GM23338 (cell line): Measurements from ENCODE around the gene MAPT. TPM values are rescaled to one million over a fixed set of nuclear protein-coding genes. Genes with fewer than 3 reads are reported as not detected.
"Not testable (repeated sequence)": the region's sequence is repeated elsewhere in the genome, so short reads cannot be mapped to it uniquely, and the experiment has no call there.

Source experiments
- ATAC-seq: fragments of 200-7000 bp; cut with Tn5 transposase; 3 replicates; pipeline ENCODE4 v1.9.1; 2020
- DNase-seq: peaks from one replicate; pipeline ENCODE4 v3.0.0-alpha.2; 2015; ENCODE audit warnings: low spot score
- H2AFZ ChIP-seq: fragments of 200-600 bp; sonication (generic); 2 replicates; pipeline ENCODE4 v1.8.0; 2016; ENCODE audit warnings: antibody characterized with exemption, mild to moderate bottlenecking, moderate library complexity
- H3F3A ChIP-seq: fragments of 200-600 bp; sonication (generic); replicated peaks from 2 replicates; pipeline ENCODE4 v1.8.0; 2017; ENCODE audit warnings: antibody characterized with exemption, mixed run types, low read depth
- H3K27ac ChIP-seq: fragments of 200-600 bp; sonication (generic); 2 replicates; pipeline ENCODE4 v1.6.1; 2016; ENCODE audit warnings: low read depth
- H3K27me3 ChIP-seq: fragments of 200-600 bp; sonication (generic); 2 replicates; pipeline ENCODE4 v1.8.0; 2016; ENCODE audit warnings: mild to moderate bottlenecking, mixed run types, moderate library complexity; ENCODE audit not compliant: insufficient read depth
- H3K36me3 ChIP-seq: fragments of 200-600 bp; sonication (generic); 2 replicates; pipeline ENCODE4 v1.8.0; 2016; ENCODE audit warnings: mild to moderate bottlenecking; ENCODE audit not compliant: insufficient read depth
- H3K4me1 ChIP-seq: fragments of 200-600 bp; sonication (generic); 2 replicates; pipeline ENCODE4 v1.8.0; 2016; ENCODE audit warnings: mild to moderate bottlenecking, moderate library complexity; ENCODE audit not compliant: insufficient read depth
- H3K4me2 ChIP-seq: fragments of 200-600 bp; sonication (generic); 2 replicates; pipeline ENCODE4 v1.7.1; 2017; ENCODE audit warnings: mixed run types
- H3K4me3 ChIP-seq: fragments of 200-600 bp; sonication (generic); 2 replicates; pipeline ENCODE4 v1.6.1; 2016; ENCODE audit warnings: mixed run types
- H3K79me2 ChIP-seq: fragments of 200-600 bp; sonication (generic); replicated peaks from 2 replicates; pipeline ENCODE4 v1.8.0; 2017; ENCODE audit warnings: mild to moderate bottlenecking; ENCODE audit not compliant: insufficient read depth
- H3K9me2 ChIP-seq: fragments of 200-600 bp; sonication (generic); 2 replicates; pipeline ENCODE4 v1.8.0; 2017; ENCODE audit not compliant: insufficient read depth
- H4K20me1 ChIP-seq: fragments of 200-600 bp; sonication (generic); replicated peaks from 2 replicates; pipeline ENCODE4 v1.8.0; 2017; ENCODE audit warnings: mild to moderate bottlenecking; ENCODE audit not compliant: insufficient read depth
- H3K27ac Mint-ChIP-seq: 2 replicates; pipeline ENCODE4 v1.8.0; 2020; ENCODE audit warnings: inconsistent platforms, mild to moderate bottlenecking, moderate library complexity, mixed read lengths
- H3K27me3 Mint-ChIP-seq: 3 replicates; pipeline ENCODE4 v1.8.0; 2022; ENCODE audit warnings: low read depth, mild to moderate bottlenecking, moderate library complexity, mixed read lengths, inconsistent platforms; ENCODE audit not compliant: insufficient read depth, poor library complexity
- H3K36me3 Mint-ChIP-seq: 3 replicates; pipeline ENCODE4 v1.8.0; 2021; ENCODE audit warnings: low read depth, mild to moderate bottlenecking, inconsistent platforms, moderate library complexity, mixed read lengths
- H3K4me1 Mint-ChIP-seq: 3 replicates; pipeline ENCODE4 v1.8.0; 2020; ENCODE audit warnings: mild to moderate bottlenecking, inconsistent platforms, mixed read lengths
- H3K4me3 Mint-ChIP-seq: 3 replicates; pipeline ENCODE4 v1.8.0; 2021; ENCODE audit warnings: moderate library complexity, mild to moderate bottlenecking, inconsistent platforms, mixed read lengths
- H3K9me3 Mint-ChIP-seq: 3 replicates; pipeline ENCODE4 v1.8.0; 2020; ENCODE audit warnings: moderate library complexity, mild to moderate bottlenecking, inconsistent platforms, mixed read lengths
- CREB1 ChIP-seq: fragments of 250-450 bp; sonication (Bioruptor Pico); IDR thresholded peaks from 2 replicates; pipeline ENCODE4 v1.5.0; 2020; ENCODE audit warnings: low read depth, mild to moderate bottlenecking, moderate library complexity
- EZH2 ChIP-seq: fragments of 200-600 bp; sonication (generic); IDR thresholded peaks from one replicate; pipeline ENCODE4 v1.8.0; 2017; ENCODE audit warnings: antibody characterized with exemption, mild to moderate bottlenecking, low read depth; ENCODE audit not compliant: unreplicated experiment
- EZH2phosphoT487 ChIP-seq: fragments of 200-600 bp; sonication (generic); IDR thresholded peaks from one replicate; pipeline ENCODE4 v1.8.1; 2018; ENCODE audit warnings: antibody characterized with exemption; ENCODE audit not compliant: unreplicated experiment
- JUNB ChIP-seq: IDR thresholded peaks from one replicate; pipeline ENCODE4 v1.6.1; 2016; ENCODE audit warnings: antibody characterized with exemption; ENCODE audit not compliant: unreplicated experiment
- NANOG ChIP-seq: IDR thresholded peaks from 2 replicates; pipeline ENCODE4 v1.6.1; 2016; ENCODE audit warnings: antibody characterized with exemption, borderline replicate concordance
- POLR2AphosphoS5 ChIP-seq: IDR thresholded peaks from 2 replicates; pipeline ENCODE4 v1.6.1; 2016; ENCODE audit warnings: antibody characterized with exemption, low read depth
- ZNF114 ChIP-seq: fragments of 250-450 bp; sonication (Bioruptor Pico); IDR thresholded peaks from 2 replicates; pipeline ENCODE4 v1.5.0; 2020; ENCODE audit warnings: mild to moderate bottlenecking, moderate library complexity
- ZNF331 ChIP-seq: fragments of 250-450 bp; sonication (Bioruptor Pico); IDR thresholded peaks from 2 replicates; pipeline ENCODE4 v1.5.0; 2020; ENCODE audit warnings: low read depth, mild to moderate bottlenecking, moderate library complexity
- polyA plus RNA-seq: library from polyadenylated mRNA; unstranded; fragments of >200 nt; fragmentation: Nextera tagmentation; extraction: Ambion mirVana; gene quantifications from 2 replicates; pipeline ENCODE4 v1.2.1, GENCODE V29; 2016
- total RNA-seq: library from RNA; depleted of rRNA; stranded (reverse); fragments of >200 nt; shearing (Covaris generic); gene quantifications from 2 replicates; pipeline ENCODE4 v1.2.3, GENCODE V29; 2014
- TF ChIP-seq, protein P1 (sequence below), 2 experiments: fragments of 200-600 bp in 1 of 2; sonication (generic) in 1 of 2; conservative IDR thresholded peaks; 2 replicates each; pipeline versions ENCODE4 v1.5.1 to v1.6.1; 2016 to 2017; ENCODE audit warnings: antibody characterized with exemption in 2 of 2, low read depth in 2 of 2, mild to moderate bottlenecking in 2 of 2, moderate library complexity in 1 of 2

Gene MAPT
- total and polyA plus RNA-seq, 2 experiments from 2014 or later = 1.1 to 2.1 TPM

GRCh38 chr17:46002973-46003316, 108.6 kb downstream of the MAPT start:
- Histone ChIP-seq H3K79me2 (no peaks in the 10 kb centered on the region), H3K27ac (no peak overlapping the region), H3K4me2 (no peak overlapping the region), H3K27me3 (no peaks in the 10 kb centered on the region), H2AFZ (no peak overlapping the region), H3K9me2 (no peaks in the 10 kb centered on the region), H3F3A (no peaks in the 10 kb centered on the region), H3K4me3 (no peak overlapping the region), H4K20me1 (no peaks in the 10 kb centered on the region), H3K36me3 (no peaks in the 10 kb centered on the region), H3K4me1 (no peaks in the 10 kb centered on the region)
- no peak overlapping the region for H3K27ac Mint-ChIP-seq
- no peak overlapping the region for H3K4me3 Mint-ChIP-seq
- TF ChIP-seq EZH2phosphoT487 (no peak), ZNF114 (no peak), JUNB (no peak), NANOG (no peak)
- peaks cover 13% of the 10 kb centered on the region for H3K27me3 Mint-ChIP-seq
- ATAC-seq (no peak), DNase-seq (no peak)
- no peaks in the 10 kb centered on the region for H3K4me1 Mint-ChIP-seq
- no peaks in the 10 kb centered on the region; the same call in 2 of the 3 replicates for H3K36me3 Mint-ChIP-seq
- peaks cover 3% of the 10 kb centered on the region; the same call in 2 of the 3 replicates for H3K9me3 Mint-ChIP-seq

DNA sequence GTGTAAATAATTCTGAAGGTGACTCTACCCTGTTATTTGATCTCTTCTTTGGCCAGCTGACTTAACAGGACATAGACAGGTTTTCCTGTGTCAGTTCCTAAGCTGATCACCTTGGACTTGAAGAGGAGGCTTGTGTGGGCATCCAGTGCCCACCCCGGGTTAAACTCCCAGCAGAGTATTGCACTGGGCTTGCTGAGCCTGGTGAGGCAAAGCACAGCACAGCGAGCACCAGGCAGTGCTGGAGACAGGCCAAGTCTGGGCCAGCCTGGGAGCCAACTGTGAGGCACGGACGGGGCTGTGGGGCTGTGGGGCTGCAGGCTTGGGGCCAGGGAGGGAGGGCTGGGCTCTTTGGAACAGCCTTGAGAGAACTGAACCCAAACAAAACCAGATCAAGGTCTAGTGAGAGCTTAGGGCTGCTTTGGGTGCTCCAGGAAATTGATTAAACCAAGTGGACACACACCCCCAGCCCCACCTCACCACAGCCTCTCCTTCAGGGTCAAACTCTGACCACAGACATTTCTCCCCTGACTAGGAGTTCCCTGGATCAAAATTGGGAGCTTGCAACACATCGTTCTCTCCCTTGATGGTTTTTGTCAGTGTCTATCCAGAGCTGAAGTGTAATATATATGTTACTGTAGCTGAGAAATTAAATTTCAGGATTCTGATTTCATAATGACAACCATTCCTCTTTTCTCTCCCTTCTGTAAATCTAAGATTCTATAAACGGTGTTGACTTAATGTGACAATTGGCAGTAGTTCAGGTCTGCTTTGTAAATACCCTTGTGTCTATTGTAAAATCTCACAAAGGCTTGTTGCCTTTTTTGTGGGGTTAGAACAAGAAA, 109.8 kb downstream of the MAPT start:
- TF ChIP-seq, protein P1, sequence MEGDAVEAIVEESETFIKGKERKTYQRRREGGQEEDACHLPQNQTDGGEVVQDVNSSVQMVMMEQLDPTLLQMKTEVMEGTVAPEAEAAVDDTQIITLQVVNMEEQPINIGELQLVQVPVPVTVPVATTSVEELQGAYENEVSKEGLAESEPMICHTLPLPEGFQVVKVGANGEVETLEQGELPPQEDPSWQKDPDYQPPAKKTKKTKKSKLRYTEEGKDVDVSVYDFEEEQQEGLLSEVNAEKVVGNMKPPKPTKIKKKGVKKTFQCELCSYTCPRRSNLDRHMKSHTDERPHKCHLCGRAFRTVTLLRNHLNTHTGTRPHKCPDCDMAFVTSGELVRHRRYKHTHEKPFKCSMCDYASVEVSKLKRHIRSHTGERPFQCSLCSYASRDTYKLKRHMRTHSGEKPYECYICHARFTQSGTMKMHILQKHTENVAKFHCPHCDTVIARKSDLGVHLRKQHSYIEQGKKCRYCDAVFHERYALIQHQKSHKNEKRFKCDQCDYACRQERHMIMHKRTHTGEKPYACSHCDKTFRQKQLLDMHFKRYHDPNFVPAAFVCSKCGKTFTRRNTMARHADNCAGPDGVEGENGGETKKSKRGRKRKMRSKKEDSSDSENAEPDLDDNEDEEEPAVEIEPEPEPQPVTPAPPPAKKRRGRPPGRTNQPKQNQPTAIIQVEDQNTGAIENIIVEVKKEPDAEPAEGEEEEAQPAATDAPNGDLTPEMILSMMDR (conservative IDR thresholded peaks at IDR 0.05; ENCODE audit: low read depth in 2 of 2) = no peak
- TF ChIP-seq JUNB (no peak), CREB1 (CRISPR knock-in tag) (no peak), EZH2phosphoT487 (no peak), POLR2AphosphoS5 (no peak), EZH2 (no peak), ZNF331 (CRISPR knock-in tag) (no peak), ZNF114 (no peak)
- no peak for DNase-seq
- Mint-ChIP-seq H3K36me3 (no peaks in the 10 kb centered on the region; the same call in 2 of the 3 replicates), H3K27me3 (peaks cover 15% of the 10 kb centered on the region), H3K27ac (no peak overlapping the region), H3K4me1 (no peaks in the 10 kb centered on the region), H3K4me3 (no peak overlapping the region), H3K9me3 (peaks cover 3% of the 10 kb centered on the region; the same call in 2 of the 3 replicates)
- no peak overlapping the region for H3K27ac ChIP-seq
- H3K27me3 ChIP-seq = no peaks in the 10 kb centered on the region
- H3F3A ChIP-seq = no peaks in the 10 kb centered on the region
- H3K9me2 ChIP-seq = no peaks in the 10 kb centered on the region
- no peak overlapping the region for H3K4me3 ChIP-seq
- no peaks in the 10 kb centered on the region for H3K36me3 ChIP-seq
- peak; percentile 20; the same call in 2 of the 3 replicates for ATAC-seq
- H2AFZ ChIP-seq = no peak overlapping the region
- H3K4me1 ChIP-seq = no peaks in the 10 kb centered on the region
- H3K79me2 ChIP-seq = no peaks in the 10 kb centered on the region
- no peak overlapping the region for H3K4me2 ChIP-seq
- H4K20me1 ChIP-seq = no peaks in the 10 kb centered on the region

DNA sequence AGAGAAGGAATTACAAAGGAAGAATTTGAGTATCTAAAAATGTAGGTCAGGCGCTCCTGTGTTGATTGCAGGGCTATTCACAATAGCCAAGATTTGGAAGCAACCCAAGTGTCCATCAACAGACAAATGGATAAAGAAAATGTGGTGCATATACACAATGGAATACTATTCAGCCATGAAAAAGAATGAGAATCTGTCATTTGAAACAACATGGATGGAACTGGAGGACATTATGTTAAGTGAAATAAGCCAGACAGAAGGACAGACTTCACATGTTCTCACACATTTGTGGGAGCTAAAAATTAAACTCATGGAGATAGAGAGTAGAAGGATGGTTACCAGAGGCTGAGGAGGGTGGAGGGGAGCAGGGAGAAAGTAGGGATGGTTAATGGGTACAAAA, 111.7 kb downstream of the MAPT start:
- H3K27ac Mint-ChIP-seq, H3K4me2 ChIP-seq, H3K9me3 Mint-ChIP-seq, H3K4me1 Mint-ChIP-seq, H4K20me1 ChIP-seq, H2AFZ ChIP-seq, H3K4me3 ChIP-seq, H3K27ac ChIP-seq, H3K36me3 ChIP-seq, H3K27me3 ChIP-seq, H3F3A ChIP-seq, H3K79me2 ChIP-seq, H3K4me3 Mint-ChIP-seq, H3K9me2 ChIP-seq, DNase-seq, H3K36me3 Mint-ChIP-seq, H3K4me1 ChIP-seq, ATAC-seq: not testable (repeated sequence)
- H3K27me3 Mint-ChIP-seq = peaks cover 13% of the 10 kb centered on the region
